GM19395 (cell line): ENCODE measurements around the gene MYO1F.
"Not testable (repeated sequence)": the region's sequence is repeated elsewhere in the genome, so short reads cannot be mapped to it uniquely, and the experiment has no call there.

Experiments used
- ATAC-seq: cut with Tn5 transposase; IDR thresholded peaks from one replicate; pipeline ENCODE4 v1.9.1; 2021; ENCODE audit warnings: mild to moderate bottlenecking, moderate library complexity; ENCODE audit not compliant: unreplicated experiment

MYO1F gene

GRCh38 chr19:8567522-8568172 is 9.6 kb downstream of the MYO1F start:
- no peak for ATAC-seq

DNA sequence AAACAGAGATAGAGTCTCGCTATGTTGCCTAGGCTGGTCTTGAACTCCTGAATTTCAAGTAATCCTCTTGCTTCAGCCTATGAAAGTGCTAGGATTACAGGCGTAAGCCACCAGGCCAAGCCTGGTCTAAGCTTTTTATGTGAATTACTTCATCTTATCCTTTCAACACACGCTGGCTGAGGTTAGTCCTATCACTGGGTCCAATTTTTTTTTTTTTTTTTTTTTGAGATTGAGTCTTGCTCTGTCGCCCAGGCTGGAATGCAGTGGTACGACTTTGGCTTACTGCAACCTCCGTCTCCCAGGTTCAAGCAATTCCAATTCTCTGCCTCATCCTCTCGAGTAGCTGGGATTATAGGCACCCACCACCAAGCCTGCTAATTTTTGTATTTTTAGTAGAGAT is 10.4 kb downstream of the MYO1F start:
- ATAC-seq: no peak

DNA sequence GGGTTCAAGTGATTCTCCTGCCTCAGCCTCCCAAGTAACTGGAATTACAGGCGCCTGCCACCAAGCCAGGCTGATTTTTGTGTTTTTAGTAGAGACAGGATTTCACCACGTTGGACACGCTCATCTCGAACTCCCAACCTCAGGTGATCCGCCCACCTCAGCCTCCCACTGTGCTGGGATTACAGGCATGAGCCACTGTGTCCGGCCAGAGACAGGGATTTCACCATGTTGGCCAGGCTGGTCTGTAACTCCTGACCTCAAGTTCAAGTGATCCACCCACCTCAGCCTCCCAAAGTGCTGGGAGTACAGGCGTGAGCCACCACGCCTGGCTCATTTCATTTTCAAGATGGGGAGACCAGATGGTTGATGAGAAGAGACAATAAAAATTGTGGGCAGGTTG is 12.4 kb downstream of the MYO1F start:
- ATAC-seq: not testable (repeated sequence)

GRCh38 chr19:8561075-8561764 is 16.0 kb downstream of the MYO1F start:
- ATAC-seq: no peak

GRCh38 chr19:8558325-8558724 is 18.9 kb downstream of the MYO1F start:
- ATAC-seq: no peak

DNA sequence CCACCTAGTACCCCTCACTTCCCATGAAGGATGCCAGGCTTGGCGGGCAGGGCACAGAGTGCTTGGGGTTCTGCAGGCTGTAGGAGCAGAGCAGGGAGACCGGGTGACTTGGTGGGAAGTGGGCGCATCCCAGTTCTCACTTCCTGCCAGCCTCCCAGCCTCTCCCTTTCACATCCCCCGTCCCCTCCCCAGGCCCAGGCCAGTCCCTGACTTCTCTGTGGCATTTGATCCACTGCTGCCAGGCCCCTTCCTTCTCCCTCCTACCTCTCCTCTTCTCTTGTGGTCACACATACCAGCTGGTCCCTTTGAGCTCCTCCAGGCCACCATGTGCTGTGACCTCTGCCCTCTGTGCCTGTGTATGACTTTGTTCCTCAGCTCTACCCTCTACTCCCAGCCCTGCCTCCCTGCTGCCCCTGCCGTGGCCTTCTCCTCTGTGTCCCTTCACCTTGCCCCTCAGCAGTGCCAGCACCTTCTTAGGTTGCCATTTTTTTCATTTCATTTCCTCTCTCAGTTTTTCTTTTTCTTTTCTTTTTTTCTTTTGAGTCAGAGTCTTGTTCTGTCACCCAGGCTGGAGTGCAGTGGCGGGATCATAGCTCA is 19.5 kb downstream of the MYO1F start:
- no peak for ATAC-seq

- ATAC-seq: not testable (repeated sequence)
Measured at GRCh38 chr19:8553729-8554128, 23.5 kb downstream of the MYO1F start.

GRCh38 chr19:8552810-8553209 is 24.4 kb downstream of the MYO1F start:
- no peak for ATAC-seq

- no peak for ATAC-seq
Measured at GRCh38 chr19:8550070-8550469, 27.2 kb downstream of the MYO1F start.

DNA sequence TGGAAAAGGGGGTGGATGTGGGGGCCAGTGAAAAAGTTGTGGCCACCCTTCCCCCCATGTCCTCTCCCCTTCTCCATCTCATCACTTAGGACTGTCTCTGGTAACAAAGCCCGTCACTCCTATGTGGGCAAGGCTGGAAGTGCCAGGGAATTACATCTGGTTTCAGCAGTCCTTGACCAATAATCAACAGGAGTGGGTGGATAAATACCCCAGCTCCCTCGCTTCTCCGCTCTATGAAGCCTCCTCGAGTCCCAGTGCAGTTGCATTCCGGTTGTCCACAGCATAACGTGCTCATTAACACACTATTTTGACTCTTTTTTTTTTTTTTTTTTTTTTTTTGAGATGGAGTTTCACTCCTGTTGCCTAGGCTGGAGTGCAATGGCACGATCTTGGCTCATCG is 31.5 kb downstream of the MYO1F start:
- no peak for ATAC-seq

- no peak for ATAC-seq
Measured at GRCh38 chr19:8544168-8544567, 33.1 kb downstream of the MYO1F start.

DNA sequence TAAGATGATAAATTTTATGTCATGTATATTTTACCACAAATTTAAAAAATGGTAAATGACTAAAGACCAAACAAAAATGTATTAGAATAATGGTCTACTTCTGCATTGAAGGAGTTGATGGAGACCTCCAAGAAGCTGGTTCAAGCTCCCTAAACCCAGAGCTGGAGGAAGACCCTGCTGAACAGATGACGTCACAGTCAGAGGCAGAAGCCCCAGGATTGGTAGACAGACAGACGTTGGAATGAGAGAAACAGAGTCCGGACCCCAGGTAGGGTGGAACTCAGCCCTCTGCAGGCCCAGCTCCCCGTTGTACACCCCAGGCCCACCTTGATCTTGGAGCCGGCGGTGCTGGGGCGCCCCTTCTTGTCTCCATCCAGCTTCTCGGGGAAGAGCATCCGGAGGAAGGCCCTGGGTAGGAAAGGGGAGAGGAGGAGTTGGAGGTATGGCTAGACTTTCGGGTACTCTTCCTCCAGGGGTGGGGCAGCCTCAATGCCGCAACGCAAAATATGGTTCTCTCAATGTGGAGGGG is 37.6 kb downstream of the MYO1F start:
- ATAC-seq: no peak

DNA sequence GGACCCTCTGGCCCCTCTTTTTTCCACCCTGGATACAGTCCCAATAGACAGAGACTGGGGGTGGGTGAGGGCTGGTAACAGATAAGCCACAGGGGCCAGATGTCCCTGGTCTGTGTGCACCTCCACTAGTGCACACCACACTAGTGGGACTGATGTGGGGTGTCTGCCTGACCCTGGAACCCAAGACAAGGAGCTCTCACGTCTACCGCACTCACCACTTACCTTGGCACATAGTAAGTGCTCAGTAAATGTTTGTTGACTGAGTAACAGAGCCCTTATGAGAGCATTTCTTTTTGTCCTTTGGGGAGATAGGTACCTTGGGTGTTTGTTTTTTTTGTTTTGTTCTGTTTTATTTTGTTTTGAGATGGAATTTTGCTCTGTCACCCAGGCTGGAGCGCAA is 40.1 kb downstream of the MYO1F start:
- ATAC-seq: no peak

GRCh38 chr19:8536282-8536681 is 41.0 kb downstream of the MYO1F start:
- ATAC-seq: no peak

DNA sequence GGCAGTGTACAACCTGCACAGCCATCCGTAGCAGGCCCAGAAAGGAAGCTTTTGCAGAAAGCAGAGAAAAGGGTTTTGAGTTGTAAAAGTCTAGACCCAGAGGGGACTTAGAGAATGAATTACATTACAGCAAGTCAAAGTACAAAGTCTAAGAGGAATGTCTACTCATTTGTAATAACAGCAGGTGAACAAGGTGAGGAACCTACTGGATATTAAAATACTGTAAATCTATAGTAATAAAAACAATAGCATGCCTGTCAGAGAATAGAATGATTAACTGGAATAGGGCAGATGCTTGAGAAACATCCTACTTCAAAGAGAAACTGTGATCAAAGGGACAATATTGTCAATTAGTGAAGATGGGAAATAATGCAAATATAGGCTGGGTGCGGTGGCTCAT is 45.0 kb downstream of the MYO1F start:
- no peak for ATAC-seq

DNA sequence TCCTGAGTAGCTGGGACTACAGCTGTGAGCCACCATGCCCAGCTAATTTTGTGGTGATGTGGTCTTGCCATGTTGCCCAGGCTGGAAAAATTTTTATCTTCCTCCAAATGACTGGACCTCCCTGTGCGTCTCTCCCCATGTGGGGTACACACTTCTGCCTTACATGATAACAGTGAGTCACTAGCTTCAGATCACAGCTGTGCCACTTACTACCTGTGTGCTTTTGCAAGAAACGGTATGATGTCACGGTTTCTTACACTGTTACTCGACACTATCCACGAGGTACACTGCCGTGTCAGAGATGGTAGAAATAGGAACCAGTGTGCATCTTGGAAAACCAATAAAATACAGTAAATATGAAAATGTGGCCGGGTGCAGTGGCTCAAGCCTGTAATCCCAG is 45.8 kb downstream of the MYO1F start:
- no peak for ATAC-seq

DNA sequence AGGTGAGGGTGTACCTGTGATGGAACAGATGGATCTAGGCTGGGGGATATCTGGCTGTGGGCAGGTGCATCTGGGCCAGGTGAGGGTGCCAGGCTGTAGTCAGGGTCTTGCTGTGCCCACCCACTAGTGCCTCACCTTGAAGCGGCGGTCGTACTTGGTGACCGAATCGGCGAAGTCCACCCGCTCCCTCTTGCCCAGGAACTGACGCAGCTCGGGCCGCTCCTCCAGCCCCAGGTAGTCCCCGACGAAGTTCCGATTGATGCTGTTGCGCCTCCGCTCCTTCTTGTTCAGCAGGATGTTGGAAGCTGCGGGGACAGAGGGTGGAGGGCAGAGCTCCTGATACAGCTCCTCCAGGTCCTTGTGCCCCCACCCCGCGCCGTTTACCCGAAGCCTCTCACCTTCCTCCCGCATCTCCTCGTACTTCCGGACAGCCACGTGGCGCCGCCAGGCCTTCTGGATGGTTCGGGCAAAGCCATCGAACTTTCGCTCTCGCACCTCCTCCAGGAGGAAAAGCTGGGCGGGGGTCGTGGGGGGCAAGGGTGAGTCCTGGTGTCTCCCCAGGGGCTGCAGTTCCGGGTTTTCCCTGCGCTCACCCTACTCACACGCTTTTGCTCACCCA is 47.1 kb downstream of the MYO1F start:
- no peak for ATAC-seq

DNA sequence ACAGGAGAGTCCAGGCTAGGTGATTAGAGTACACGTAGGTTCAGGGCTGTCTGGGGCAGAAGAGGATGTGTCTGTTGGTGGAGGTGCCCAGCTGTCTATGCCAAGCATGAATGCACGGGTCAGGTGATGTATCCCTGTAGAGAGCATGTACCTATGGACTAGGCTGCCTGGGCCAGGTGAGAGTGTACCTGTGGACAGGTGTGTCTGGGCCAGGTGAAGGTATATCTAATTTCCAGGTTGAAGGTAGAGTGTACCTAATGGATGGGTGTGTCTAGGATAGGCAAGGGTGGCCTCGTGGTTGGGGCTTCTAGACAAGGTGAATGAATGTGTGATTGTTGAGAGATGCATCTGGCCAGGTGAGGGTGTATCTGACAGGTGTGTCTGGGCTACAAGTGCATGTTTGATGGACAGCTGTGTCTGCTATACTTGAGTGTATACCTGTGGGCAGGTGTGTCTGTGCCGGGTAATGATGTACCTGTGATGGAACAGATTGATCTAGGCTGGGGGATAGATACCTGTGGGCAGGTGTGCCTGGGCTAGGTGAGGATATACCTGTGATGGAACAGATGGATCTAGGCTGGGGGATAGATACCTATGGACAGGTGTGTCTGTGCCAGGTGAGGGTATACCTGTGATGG is 47.8 kb downstream of the MYO1F start:
- ATAC-seq: no peak

DNA sequence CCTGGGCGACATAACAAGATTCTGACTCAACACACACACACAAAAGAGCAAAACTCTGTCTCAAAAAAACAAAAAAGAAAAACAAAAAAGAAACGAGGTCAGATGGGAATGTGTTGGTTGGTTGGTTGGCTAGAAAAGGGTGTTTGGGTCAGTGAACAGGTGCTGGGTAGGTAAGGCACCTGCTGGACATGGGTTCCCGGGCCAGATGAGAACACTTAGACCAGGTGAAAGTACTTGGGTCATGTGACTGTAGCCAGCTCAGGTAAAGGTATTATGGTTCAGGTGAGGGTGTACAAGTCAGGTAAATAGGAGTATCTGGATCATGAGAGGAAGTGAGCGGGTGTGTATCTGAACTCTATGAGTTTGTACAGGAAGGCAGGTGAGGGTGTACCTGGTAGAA is 48.7 kb downstream of the MYO1F start:
- no peak for ATAC-seq

GRCh38 chr19:8526345-8527091 is 50.7 kb downstream of the MYO1F start:
- ATAC-seq: no peak

- ATAC-seq: no peak
Measured at GRCh38 chr19:8525401-8525684, 51.9 kb downstream of the MYO1F start.
